Right lobe of liver (tissue), 6 donors: ENCODE results near the gene TUBB2B. TPM values are rescaled to one million over a fixed set of nuclear protein-coding genes. Genes with fewer than 3 reads are reported as not detected.
"Not testable (repeated sequence)": the region's sequence is repeated elsewhere in the genome, so short reads cannot be mapped to it uniquely, and the experiment has no call there.

ENCODE experiments used
- ATAC-seq, 4 donors: fragments of 200-7000 bp; cut with Tn5 transposase; one replicate each; pipeline ENCODE4 v1.9.1; 2020; ENCODE audit warnings: mild to moderate bottlenecking in 4 of 4, moderate library complexity in 4 of 4
- DNase-seq, 3 donors: peaks; one replicate each; pipeline ENCODE4 v3.0.0-alpha.2; 2020
- H3K27ac ChIP-seq, 3 donors: fragments of 200-600 bp; one replicate each; pipeline ENCODE4 v1.8.0; 2022
- H3K27me3 ChIP-seq, 2 donors: fragments of 200-600 bp; one replicate each; pipeline ENCODE4 v1.8.0; 2022
- H3K36me3 ChIP-seq, 4 donors: fragments of 200-600 bp; sonication (generic) in 1 of 4; one replicate each; pipeline versions ENCODE4 v1.5.1 to v1.8.0; 2017 to 2022; ENCODE audit warnings: control low read depth in 1 of 4
- H3K4me1 ChIP-seq, 4 donors: fragments of 200-600 bp; sonication (generic) in 1 of 4; one replicate each; pipeline versions ENCODE4 v1.5.1 to v1.8.0; 2017 to 2022; ENCODE audit warnings: control low read depth in 1 of 4
- H3K4me3 ChIP-seq, 3 donors: fragments of 200-600 bp; one replicate each; pipeline ENCODE4 v1.8.0; 2022
- H3K9me3 ChIP-seq, 4 donors: fragments of 200-600 bp; sonication (generic) in 1 of 4; one replicate each; pipeline versions ENCODE4 v1.5.1 to v1.8.0; 2017 to 2022; ENCODE audit warnings: control low read depth in 1 of 4
- POLR2A ChIP-seq: fragments of 450-650 bp; IDR thresholded peaks from one replicate; pipeline ENCODE4 v1.6.1; 2017; ENCODE audit warnings: antibody characterized with exemption, mild to moderate bottlenecking
- WGBS: methylation state at CpG from one replicate; pipeline ENCODE4 v1.1.6; 2018; ENCODE audit warnings: low coverage, low lambda C conversion rate; ENCODE audit not compliant: insufficient coverage; ENCODE audit errors: missing lambda C conversion rate; 5-methylcytosine and 5-hydroxymethylcytosine counted together
- intact Hi-C, 2 donors: fragments of 100-400 bp; cut with DNase I; formaldehyde crosslinking; loops; one replicate each; pipeline versions ENCODE4 v1.11.2 to v1.14.1; 2022
- total RNA-seq, 6 experiments: library from RNA; depleted of rRNA in 2 of 6; stranded (reverse); fragments of >200 nt in 2 of 6; fragmentation: NEBNext Ultra II Directional in 3 of 6; extraction: Animal tissue kit (Norgen Biotek cat#: 25700) in 3 of 6; gene quantifications; one replicate each; pipeline versions ENCODE4 v1.1.0 to v1.2.4, GENCODE V29; 2016 to 2023
- TF ChIP-seq, protein P1 (sequence below), 4 donors: fragments of 200-600 bp in 3 of 4; fragments of 450-650 bp in 1 of 4; IDR thresholded peaks; one replicate each; pipeline versions ENCODE4 v1.5.1 to v1.8.0; 2016 to 2022; ENCODE audit warnings: antibody characterized with exemption in 4 of 4, mild to moderate bottlenecking in 2 of 4
- donor health status: DM: no; HTN: yes; CAD: no.
- donor health status: DM: no; HTN: no; CAD: no.
- donor health status: DM: no; HTN: no; CAD: no.
- donor health status: DM: no; HTN: yes; CAD: no.
- donor health status: DM: no; HTN: yes; CAD: no.

TUBB2B gene
- total RNA-seq, 6 experiments from 2014 or later, result 1.0 to 3.9 (median 2.5) TPM

DNA sequence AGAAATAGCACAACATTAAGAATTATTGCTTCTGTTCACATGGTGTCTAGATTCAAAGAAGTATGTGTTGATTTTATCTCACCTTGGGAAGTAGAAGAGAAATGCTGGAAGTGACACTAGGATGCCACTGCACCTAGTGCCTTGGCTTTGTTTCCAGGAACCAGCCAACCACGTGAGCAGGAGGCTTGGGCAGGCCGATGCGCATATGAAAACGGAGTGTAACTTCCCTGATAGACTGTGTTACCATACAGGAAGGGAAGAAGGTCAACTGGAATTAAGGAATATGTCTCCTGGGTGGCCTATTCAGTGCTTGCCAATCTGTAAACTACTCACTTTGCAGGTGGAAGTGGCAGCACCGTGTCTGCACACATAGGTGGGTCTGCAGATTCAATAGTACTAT, 28.1 kb downstream of the TUBB2B start:
- no peaks in the 10 kb centered on the region for H3K9me3 ChIP-seq
- ATAC-seq (no peak), DNase-seq (no peak)
- no peak overlapping the region for H3K27ac ChIP-seq
- intact Hi-C loops, result no loop called here
- TF ChIP-seq POLR2A, result no peak
- TF ChIP-seq, protein P1, sequence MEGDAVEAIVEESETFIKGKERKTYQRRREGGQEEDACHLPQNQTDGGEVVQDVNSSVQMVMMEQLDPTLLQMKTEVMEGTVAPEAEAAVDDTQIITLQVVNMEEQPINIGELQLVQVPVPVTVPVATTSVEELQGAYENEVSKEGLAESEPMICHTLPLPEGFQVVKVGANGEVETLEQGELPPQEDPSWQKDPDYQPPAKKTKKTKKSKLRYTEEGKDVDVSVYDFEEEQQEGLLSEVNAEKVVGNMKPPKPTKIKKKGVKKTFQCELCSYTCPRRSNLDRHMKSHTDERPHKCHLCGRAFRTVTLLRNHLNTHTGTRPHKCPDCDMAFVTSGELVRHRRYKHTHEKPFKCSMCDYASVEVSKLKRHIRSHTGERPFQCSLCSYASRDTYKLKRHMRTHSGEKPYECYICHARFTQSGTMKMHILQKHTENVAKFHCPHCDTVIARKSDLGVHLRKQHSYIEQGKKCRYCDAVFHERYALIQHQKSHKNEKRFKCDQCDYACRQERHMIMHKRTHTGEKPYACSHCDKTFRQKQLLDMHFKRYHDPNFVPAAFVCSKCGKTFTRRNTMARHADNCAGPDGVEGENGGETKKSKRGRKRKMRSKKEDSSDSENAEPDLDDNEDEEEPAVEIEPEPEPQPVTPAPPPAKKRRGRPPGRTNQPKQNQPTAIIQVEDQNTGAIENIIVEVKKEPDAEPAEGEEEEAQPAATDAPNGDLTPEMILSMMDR (IDR thresholded peaks at IDR 0.05), result no peak
- H3K4me1 ChIP-seq, result no peaks in the 10 kb centered on the region
- no peak overlapping the region for H3K4me3 ChIP-seq
- no peaks in the 10 kb centered on the region for H3K36me3 ChIP-seq
- WGBS, result 76% methylated on average over 5 of the region's 5 CpGs
- H3K27me3 ChIP-seq, result no peaks in the 10 kb centered on the region

DNA sequence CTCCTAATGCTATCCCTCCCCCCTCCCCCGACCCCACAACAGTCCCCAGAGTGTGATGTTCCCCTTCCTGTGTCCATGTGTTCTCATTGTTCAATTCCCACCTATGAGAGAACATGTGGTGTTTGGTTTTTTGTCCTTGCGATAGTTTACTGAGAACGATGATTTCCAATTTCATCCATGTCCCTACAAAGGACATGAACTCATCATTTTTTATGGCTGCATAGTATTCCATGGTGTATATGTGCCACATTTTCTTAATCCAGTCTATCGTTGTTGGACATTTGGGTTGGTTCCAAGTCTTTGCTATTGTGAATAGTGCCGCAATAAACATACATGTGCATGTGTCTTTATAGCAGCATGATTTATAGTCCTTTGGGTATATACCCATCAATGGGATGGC, 29.7 kb downstream of the TUBB2B start:
- H3K4me1 ChIP-seq, ATAC-seq, intact Hi-C loops, H3K27me3 ChIP-seq, H3K27ac ChIP-seq, H3K4me3 ChIP-seq, DNase-seq, H3K9me3 ChIP-seq, H3K36me3 ChIP-seq: not testable (repeated sequence)
- WGBS, result 92% methylated on average over 2 of the region's 5 CpGs

DNA sequence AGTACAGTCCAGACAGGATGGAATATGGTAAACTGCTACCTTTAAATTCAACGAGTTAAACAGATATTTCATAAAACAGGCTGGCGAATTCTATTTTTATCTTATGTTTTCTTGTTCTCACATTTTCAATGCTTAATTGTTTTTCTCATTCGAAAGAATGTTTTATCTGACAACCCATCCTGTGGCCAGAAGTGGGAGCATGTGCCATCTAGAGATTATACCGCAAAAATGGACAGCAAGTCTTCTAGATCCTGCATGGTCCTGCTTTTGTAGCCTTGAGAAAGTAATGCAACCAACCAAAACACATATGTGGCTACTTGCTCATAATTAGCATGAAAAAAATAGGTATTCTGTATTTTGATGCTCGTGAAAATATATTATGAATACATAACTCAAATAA, 30.7 kb downstream of the TUBB2B start:
- WGBS, result 70% methylated on average over 5 of the region's 5 CpGs
- no peak for ATAC-seq
- no peaks in the 10 kb centered on the region for H3K9me3 ChIP-seq
- intact Hi-C loops, result no loop called here
- no peaks in the 10 kb centered on the region for H3K4me1 ChIP-seq
- no peaks in the 10 kb centered on the region for H3K36me3 ChIP-seq
- no peak overlapping the region for H3K27ac ChIP-seq
- H3K27me3 ChIP-seq, result no peaks in the 10 kb centered on the region
- no peak for TF ChIP-seq POLR2A
- TF ChIP-seq, protein P1 (IDR thresholded peaks at IDR 0.05), result no peak
- H3K4me3 ChIP-seq, result no peak overlapping the region
- no peak for DNase-seq

DNA sequence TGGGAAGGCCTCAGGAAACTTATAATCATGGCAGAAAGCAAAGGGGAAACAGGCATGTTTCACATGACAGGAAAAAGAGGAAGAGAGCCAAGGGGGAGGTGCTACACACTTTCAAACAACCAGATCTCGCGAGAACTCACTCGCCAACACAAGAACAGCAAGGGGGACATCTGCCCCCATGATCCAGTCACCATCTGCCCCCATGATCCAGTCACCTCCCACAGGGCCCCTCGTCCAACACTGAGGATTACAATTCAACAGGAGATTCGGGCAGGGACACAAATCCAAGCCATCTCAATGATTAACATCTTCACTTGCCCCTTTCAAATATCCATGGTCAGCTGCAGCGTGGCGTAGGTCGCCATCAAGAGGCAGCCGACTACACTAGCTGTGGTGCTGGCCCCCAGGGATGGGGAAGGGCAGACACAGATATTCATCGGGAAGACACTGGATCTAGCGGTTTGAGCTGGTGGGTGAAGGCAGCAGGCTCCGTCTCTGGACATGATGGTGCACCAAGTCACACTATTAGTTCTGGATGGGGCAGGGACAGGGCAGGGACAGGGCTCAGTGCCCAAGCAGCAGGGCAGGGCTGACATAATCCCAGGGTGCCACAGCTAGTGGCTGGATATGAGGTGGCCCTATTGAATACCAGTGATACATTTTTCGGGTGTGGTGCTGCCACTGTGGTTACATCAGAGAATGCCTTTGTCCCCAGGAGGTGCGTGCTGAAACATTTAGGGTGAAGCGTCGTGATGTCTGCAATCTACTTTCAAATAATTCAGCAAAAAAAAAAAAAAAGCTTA, 31.6 kb downstream of the TUBB2B start:
- Histone ChIP-seq H3K4me3 (no peak overlapping the region), H3K27me3 (no peaks in the 10 kb centered on the region), H3K27ac (no peak overlapping the region), H3K4me1 (no peaks in the 10 kb centered on the region), H3K36me3 (no peaks in the 10 kb centered on the region), H3K9me3 (no peaks in the 10 kb centered on the region)
- DNase-seq (no peak), ATAC-seq (peak in 3 of 4 donors; percentile 43 to 48 (median 47))
- WGBS, result 74% methylated on average over 15 of the region's 16 CpGs
- TF ChIP-seq, protein P1 (IDR thresholded peaks at IDR 0.05), result peak in 1 of 4 donors; percentile 9
- no peak for TF ChIP-seq POLR2A
- intact Hi-C loops, result no loop called here

DNA sequence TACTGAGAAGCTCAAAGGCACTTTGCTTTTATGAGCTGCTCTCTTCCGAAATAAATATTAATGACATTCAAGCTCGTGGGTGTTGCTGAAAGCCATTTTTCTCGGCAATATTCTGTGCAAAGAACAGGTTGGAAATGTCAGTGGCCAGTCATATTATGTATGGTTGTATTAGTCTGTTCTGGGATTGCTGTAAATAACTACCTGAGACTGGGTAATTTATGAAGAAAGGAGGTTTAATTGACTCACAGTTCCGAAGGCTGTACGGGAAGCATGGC, 32.1 kb downstream of the TUBB2B start:
- no peak overlapping the region for H3K4me3 ChIP-seq
- DNase-seq (no peak), ATAC-seq (no peak)
- no peaks in the 10 kb centered on the region for H3K27me3 ChIP-seq
- H3K36me3 ChIP-seq, result no peaks in the 10 kb centered on the region
- intact Hi-C loops, result no loop called here
- no peaks in the 10 kb centered on the region for H3K9me3 ChIP-seq
- H3K4me1 ChIP-seq, result no peaks in the 10 kb centered on the region
- H3K27ac ChIP-seq, result no peak overlapping the region
- TF ChIP-seq, protein P1 (IDR thresholded peaks at IDR 0.05), result no peak
- TF ChIP-seq POLR2A, result no peak
- 76% methylated on average over 5 of the region's 5 CpGs for WGBS
